HFF-Myc (cell line): ENCODE results near the gene WDFY4.

ENCODE experiments used
- DNase-seq: peaks from one replicate; pipeline ENCODE4 v3.0.0-alpha.2; 2011; ENCODE audit warnings: low read depth; ENCODE audit errors: extremely low read depth
- H3K4me3 ChIP-seq: replicated peaks from 2 replicates; pipeline ENCODE4 v1.5.1; 2011; ENCODE audit warnings: low read depth, mild to moderate bottlenecking, control low read depth, low read length
- TF ChIP-seq, protein P1 (sequence below): IDR thresholded peaks from 2 replicates; pipeline ENCODE4 v1.5.1; 2012; ENCODE audit warnings: mild to moderate bottlenecking, low read depth, low read length, control low read depth; ENCODE audit errors: missing control alignments

WDFY4 gene

DNA sequence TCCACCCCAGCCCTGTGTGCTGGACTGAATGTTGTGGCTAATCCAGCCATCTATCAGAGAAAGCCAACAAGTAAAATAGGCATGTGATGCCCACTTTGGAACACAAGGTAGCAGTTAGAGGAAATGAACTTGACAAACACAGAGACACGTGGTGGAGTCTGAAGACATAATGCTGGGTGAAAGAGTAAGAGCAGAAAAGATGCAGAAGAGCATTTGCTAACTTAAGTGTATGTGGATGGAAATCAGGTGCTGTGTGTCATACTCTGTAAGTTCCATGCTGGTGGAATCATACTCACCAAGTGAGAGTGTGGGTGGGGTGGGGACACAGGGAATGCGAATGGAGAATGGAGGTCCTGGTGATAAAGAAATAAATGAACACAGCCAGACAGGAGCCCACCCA is 22.8 kb downstream of the WDFY4 start:
- TF ChIP-seq, protein P1, sequence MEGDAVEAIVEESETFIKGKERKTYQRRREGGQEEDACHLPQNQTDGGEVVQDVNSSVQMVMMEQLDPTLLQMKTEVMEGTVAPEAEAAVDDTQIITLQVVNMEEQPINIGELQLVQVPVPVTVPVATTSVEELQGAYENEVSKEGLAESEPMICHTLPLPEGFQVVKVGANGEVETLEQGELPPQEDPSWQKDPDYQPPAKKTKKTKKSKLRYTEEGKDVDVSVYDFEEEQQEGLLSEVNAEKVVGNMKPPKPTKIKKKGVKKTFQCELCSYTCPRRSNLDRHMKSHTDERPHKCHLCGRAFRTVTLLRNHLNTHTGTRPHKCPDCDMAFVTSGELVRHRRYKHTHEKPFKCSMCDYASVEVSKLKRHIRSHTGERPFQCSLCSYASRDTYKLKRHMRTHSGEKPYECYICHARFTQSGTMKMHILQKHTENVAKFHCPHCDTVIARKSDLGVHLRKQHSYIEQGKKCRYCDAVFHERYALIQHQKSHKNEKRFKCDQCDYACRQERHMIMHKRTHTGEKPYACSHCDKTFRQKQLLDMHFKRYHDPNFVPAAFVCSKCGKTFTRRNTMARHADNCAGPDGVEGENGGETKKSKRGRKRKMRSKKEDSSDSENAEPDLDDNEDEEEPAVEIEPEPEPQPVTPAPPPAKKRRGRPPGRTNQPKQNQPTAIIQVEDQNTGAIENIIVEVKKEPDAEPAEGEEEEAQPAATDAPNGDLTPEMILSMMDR = no peak
- H3K4me3 ChIP-seq = no peak overlapping the region
- DNase-seq = no peak

DNA sequence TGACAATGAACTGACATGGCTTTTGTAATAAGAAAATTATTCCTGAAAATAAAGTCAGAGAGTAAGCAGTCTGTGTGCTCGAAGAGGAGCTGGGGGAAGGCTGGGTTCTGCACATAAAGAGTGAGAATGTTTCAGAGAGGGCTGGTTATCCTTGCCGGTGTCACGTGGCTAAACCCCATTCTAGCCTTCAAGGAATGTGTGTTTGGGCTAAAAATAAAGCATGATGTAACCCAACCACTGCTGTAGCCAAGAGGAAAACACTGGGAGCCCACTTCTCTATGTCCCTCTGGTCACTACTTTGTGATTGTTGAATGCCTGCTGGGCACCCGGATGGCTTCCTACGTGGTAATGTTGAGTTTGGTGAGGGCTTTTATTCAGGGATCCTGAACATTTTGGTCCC is 23.5 kb downstream of the WDFY4 start:
- no peak for DNase-seq
- H3K4me3 ChIP-seq = no peak overlapping the region
- TF ChIP-seq, protein P1 = no peak

DNA sequence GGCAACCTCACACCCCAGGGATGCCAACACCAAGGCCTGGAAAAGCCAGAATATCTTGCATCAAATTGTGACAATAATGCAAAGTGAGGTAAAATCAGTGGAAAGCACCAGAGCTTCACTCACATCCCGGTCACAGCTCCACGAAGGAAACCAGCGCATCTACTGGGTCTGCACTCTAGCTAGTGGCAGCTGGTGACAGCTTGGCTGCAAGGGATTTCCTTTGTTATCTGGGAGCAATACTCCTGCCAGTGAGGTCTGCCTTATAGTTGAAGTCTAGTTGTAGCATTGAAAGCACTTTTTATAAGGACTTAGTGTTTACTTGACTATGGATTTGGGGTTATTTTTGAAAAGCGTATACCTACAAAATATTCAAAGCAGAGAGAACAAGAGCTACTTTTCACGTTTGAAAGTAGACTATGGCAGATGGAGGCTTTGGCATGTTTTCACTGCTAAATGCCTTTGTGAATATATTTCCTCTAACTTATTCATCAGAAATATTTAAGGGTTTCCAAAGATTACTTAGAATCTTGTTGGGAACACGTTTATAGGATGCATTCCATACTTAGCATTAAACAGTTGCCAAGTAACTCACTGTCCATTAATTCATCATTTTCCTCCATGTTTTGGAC is 26.1 kb downstream of the WDFY4 start:
- H3K4me3 ChIP-seq = no peak overlapping the region
- TF ChIP-seq, protein P1 = no peak
- DNase-seq = no peak

DNA sequence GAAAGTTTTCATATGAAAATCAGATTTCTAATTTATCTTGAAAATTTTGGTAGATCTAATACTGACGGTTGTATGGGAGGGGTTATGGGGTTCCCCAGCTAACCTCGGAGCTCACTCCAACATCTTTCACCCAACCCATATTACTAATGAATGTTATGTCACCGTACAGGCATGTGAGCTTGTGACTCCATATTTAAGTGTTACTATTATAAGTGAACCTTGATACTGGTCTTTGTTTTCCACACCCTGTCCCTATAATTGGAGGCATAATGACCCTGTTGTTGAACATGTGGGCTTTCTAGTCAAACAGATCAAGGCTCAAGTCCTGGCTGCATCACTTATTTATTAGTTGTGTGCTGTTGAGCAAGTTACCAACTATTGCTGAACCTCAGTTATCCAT is 27.2 kb downstream of the WDFY4 start:
- H3K4me3 ChIP-seq = no peak overlapping the region
- TF ChIP-seq, protein P1 = no peak
- DNase-seq = no peak

DNA sequence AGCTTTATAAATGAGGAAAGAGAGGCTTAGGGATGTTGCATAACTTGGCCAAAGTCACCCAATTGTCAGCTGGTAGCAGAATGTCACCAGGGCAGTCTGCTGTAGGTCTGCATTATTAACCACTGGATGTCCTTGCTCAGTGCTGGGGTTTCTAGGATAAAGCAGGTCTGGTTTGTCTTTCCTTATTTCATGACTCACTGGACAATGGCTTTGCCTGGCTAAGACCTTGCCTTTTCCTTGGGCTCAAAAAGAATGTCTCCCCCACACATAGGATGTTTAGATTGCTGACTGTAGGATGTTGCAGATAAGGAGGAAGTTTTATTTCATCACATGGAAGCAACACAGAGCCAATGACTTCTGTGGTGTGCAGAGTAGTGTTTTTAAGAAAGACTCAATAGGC is 29.4 kb downstream of the WDFY4 start:
- no peak for DNase-seq
- TF ChIP-seq, protein P1 = no peak
- H3K4me3 ChIP-seq = no peak overlapping the region

DNA sequence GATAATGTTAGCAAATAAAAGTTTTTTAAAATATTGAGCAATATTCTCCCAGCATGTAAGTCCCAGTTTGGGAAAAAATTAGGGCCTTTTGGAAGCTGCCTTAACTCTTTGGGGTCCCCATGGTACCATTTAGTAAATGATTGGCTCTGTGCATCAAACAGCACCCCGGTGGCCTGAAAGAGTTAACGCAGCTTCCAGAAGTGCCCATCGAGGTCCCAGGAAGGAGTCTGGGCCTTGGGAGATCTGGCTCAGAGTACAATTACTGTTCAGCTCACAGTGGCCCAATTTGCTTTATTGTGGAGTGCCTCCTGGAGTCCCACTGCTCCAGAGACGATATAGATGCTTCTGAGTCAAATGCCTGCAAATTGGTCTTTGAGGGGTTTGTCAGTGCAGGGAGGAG is 31.7 kb downstream of the WDFY4 start:
- H3K4me3 ChIP-seq = no peak overlapping the region
- TF ChIP-seq, protein P1 = no peak

DNA sequence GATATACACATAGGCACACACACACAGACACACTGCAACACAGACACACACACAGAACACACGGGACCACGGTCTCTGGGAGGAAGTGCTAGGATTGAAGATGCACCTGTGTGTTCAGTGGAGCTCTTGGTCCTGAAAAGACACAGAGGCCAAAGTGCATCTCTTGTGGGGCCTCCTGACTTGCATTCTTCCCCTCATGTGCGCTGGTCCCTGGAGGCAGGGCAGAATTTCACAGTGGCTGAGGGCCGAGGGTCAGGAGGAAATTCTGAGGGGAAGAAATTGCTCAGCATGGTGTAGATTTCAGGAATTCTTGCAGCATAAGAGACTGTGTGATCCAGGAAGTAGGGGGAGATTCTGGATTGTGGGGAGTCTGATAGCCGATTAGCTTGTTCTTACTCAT is 35.9 kb downstream of the WDFY4 start:
- DNase-seq = no peak
- no peak overlapping the region for H3K4me3 ChIP-seq
- TF ChIP-seq, protein P1 = no peak

More for the DNA sequence above, 31.7 kb downstream of the WDFY4 start:
- no peak for DNase-seq
